Amygdala (tissue), 56 donors: ENCODE measurements around the gene TMEM170B.
A peak's percentile ranks its signal among the peaks of the same experiment; 100 is the strongest.

Experiments
- DNase-seq, 56 donors: peaks; one replicate each; lab custom pipeline; 2025; lab: John Stamatoyannopoulos, UW

The TMEM170B gene, protein sequence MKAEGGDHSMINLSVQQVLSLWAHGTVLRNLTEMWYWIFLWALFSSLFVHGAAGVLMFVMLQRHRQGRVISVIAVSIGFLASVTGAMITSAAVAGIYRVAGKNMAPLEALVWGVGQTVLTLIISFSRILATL

DNA sequence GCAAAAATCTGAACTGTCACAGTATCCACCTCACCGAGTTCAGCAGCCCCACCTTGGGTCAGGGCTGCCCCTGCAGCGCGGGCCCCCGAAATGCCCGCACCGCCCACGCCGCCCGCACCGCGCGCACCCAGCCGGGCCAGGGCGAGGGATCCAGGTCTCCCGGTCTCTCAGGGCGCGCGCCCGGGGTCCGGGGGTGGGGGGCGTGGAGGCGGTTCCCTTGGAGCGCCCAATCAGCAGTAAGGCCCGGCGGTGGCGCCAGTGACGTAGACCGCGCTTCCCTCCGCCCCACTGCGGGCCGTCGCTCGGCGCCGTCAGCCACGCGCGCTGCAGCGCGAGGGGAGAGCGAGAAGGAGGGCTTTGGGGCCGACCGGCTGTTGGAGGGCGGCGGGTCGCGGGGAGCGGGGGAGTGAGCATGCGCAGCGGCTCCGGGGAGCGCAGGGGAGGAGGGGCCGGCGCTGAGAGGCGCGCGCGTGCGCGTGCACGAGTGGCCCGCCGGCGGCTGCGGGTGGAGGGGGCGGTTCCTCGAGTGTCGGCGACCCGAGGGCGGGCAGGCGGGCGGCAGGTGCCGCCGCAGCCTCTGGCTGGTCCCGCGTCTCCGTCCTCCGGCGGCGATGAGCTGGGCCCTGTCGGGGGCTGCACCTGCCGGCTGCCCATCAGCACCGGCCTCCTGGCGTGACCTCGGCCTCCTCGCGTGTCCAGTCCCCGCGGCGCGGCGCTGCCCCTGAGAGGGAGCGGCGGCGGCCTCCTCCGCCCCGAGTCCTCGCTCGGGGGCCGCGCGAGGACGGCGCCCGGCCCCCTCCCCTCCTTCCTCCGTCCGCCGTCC lies at the start of gene TMEM170B:
TMEM170B (plus strand) TSS at position 521 of the 823 bp plus-strand sequence. CDS start 529 bp downstream, outside the sequence.
- DNase-seq = peak; percentile 77 to 98 (median 93)

DNA sequence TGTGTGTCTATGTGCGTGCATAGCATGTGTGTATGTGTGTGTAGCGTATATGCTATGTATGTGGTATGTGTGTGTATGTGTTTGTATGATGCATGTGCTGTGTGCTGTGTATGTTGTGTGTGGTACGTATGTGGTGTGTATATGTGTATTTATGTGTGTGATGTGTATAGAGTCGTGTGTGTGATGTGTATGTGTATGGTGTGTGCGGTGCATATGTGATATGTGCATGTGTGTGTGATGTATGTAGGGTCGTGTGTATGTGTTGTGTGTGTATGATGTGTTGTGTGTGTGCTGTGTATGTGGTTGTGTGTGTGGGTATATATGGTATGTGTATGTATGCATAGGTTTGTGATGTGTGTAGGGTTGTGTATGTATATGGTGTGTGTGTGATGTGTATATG lies 46.6 kb upstream of the TMEM170B start:
- DNase-seq = no peak

DNA sequence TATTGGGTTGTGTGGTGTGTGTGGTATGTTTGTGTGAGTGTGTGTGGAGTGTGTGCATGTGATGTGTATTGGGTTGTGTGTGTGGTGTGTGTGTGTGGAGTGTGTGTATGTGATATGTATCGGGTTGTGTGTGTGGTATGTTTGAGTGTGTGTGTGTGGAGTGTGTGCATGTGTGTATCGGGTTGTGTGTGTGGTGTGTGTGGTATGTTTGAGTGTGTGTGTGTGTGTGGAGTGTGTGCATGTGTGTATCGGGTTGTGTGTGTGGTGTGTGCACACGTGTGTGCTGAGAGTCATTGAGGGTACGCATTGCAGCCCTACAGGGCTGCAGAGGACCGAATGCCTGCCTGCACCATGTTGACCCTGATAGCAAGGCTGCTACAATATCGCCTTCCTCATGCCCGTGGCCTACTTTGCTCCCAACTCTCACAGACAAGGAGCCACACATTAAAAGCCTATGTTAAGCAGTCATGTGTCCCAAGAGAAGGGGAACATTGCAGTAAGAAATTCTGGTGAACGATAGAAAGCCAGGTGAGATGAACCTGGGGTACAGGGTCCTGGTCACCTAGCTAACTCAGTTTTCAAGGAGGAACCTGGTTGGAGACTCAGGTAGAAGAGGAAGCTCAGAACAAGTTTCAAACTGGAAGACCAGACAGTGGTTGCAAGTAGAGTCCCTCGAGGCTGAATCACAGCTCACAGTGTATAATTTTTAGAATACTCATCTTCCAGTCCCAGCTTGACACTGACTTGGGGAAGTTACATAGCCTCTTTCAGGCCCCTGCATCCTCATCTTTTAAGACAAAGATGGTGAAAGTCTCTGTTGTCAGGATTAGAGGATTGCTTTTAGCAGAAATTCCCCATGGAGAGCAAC lies 45.7 kb upstream of the TMEM170B start:
- DNase-seq = no peak

DNA sequence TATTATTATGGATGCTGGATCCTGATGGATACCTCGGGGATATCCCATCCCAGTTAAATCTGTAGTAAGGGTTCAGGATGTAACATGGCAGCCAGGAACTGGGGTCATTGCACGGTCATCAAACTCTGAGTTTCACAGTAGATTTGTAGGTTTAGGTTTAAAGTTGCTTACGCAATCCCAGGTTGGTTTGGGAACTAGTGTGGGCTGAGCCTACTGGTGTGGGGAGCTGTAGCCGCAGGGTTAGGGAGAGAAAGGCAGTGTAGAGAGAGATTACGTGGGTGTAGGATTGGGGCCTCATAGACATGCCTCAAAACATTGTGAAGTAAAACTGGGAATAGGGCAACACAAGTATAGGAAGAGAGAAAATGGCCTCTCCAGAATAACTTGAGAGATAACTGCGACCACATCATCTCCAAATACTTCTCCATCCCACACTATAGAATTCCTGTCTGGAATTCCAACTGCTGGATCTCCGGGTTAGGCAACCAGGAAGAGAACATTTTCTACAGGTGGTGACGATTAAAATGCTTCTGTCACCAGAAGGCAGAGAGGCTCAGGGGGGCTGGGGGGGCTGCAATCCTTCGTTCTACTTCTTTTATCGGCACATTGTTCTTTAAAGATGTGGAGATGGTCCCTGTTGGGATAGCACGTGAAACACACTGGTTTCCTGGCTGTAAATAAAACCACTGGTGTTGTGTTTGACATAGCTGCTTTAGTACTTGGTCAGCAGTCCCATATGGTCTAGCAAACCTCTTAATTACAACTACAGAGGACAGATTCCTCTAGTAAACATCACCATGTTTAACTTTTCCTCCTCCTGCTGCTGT lies 44.9 kb upstream of the TMEM170B start:
- no peak for DNase-seq

DNA sequence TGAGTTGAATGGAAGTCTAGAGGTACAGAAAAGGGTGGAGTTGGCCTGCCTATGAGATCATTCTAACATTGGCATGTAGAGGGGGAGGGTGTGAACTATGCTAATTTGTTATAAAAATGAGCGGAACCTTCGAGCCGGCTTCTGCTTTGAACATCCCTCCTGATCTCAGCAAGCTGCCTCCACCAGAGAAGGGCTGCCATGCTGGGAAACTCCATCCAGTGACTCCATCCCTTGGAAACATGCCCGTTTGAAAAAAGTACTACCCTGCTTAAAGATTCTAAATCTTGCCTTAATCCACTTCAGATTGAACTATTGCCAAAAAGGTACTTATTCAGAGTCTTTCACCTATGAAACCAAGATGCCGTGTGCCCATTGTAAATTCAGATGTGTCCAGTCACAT lies 43.6 kb upstream of the TMEM170B start:
- DNase-seq = no peak

DNA sequence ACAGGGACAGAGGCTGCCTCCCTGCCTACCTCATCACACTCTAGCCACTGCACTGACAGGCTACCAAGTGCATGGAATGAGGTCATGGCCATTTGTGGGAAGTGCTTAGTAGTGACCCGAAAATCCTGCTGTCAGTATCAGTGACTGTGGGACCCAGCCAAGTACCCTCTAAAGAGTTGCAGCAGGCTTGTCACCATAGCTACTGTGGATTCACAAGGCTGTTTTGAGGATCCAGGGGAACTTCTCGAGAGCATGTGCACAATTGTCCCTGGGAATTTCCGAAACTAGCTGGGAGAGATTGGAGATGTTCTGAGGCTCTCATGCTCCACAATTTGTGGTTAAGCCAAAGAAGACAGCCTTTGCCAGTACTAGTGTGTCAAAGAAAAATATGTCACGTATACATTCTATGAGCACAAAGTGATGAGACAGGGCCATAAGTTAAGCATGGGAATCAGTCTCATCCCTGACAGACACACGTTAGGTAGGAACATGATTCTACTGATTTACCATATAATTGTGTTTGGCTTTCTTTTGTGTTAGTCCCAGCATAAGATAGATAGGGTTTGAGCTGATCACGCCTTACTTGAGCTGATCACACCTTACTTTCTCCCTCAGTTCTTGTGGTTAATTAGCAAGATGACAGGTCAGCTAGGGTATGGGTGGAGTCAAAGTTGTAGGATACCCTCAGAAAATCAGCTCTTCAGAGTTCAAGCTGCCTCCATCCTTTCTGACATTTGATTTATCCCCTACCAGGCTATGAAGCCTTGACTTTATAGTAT lies 42.6 kb upstream of the TMEM170B start:
- no peak for DNase-seq

DNA sequence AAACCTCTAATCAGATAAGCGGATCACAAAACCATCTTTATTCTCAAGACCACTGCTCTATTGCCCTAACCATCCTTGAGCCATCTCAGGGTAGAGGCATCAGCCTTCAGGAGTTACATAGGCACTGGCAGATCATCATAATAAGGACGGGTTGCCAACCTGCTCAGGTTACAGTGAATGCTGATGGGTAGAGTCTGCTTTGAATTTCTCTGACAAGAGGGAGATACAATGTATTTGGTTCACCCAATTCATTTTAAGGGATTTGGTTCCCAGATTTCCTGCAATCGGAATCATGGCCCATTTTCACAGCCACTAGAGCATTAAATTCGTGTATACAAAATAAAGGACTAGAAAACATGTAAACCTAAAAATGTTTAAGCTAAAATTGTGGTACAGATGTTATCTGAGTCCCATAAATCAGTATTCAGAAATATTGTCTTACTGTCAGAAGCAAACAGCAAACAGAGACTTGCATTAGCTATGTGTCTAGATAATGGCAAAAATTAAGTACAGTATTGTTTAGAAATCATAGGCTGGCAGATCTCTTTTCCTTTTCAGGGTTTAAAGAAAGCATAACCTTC lies 41.9 kb upstream of the TMEM170B start:
- no peak for DNase-seq

DNA sequence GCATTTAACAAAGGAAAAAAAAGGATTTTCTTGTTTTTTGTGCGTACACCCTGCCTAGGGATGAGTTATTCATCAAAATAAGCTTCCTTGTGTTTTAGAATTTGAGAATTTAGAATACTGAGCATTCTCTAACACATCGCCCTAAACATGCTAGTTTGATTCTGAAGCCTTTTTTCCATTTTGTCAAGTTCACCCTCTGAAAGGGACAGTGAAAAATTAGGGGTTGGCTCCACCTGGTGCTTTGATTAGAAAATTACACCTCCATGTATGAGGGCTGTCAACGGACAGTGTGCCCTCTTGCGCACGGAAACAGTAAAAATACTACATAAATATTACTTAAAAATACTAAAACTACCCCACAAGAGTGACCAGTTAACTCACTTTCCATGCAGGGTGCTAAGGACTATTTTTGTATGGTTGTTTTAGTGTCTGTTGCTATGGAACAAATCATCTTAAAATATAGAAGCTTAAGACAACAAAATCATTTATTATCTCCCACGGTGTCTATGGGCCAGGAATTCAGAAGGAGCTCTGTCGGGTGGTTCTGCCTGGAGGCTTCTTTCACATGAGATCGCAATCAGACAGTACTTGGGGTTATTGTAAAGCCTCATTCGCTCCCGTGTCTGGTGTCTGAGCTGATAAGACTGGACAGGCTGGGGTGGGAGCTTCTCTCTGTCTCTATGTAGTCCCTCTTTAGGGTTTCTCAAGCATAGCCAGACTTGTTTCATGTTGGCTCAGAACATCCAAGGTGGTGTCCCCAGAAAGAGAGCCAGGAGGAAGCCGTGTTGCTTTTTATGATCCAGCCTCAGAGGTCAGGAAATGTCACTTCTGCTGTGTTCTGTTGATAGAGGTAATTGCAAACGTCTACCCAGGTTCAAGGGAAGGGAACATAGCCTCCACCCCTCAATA lies 41.1 kb upstream of the TMEM170B start:
- DNase-seq = peak in 42 of 56 donors; percentile 3 to 71 (median 30)

DNA sequence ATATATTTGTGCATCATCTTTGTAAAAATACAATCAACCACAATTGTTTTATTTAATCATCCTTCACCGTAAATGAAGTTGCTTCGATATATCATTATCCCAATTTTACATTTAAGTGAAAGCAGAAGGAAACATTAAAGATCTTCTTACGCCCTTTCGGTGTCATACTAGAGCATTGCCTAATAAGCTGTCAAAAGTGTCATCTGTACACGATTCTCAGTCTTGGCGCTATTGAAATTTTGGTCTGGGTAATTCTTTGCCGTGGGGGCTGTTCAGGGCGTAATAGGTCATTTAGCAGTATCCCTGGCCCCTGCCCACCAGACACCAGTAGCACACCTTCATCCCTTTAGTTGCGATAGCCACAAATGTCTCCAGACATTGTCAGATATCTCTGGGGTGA lies 40.4 kb upstream of the TMEM170B start:
- DNase-seq = no peak

DNA sequence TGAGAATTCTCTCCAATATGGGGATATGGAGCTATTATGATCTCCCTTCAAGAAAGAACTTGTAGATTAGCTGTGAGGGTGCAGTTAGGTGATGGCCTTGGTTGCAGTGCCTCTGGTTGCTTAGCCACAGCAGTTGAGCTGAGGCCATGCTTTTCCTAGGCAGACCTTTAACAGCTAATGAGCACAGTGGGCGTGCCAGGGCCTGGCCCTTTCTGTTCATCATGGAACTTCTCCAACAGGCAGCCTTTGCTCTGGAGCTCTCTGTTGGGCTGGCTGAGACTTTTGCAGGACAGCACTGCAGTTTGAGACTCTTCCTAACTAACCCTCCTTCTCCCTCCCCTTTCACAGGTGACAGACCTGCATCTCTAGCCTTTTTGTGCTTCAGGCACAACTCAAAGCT lies 39.7 kb upstream of the TMEM170B start:
- peak in 26 of 56 donors; percentile 2 to 63 (median 30) for DNase-seq

DNA sequence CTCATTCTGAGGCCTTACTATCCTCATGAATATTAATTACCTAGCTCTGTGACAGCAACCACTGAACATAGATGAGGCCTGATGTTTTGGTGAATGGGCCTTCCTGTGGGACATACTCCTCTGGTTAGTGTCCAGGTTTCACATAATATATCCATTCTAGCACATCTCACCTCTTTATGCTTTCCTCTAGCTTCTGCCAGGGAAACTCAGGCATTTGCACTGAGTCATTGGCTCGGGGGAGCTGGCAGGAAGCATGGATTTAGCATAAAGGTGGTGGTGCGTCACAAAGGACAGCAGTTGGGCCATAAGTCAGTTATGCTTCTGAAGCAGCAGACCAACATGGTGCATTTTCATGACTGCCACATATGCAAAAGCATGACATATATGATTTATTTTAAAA lies 37.5 kb upstream of the TMEM170B start:
- no peak for DNase-seq

DNA sequence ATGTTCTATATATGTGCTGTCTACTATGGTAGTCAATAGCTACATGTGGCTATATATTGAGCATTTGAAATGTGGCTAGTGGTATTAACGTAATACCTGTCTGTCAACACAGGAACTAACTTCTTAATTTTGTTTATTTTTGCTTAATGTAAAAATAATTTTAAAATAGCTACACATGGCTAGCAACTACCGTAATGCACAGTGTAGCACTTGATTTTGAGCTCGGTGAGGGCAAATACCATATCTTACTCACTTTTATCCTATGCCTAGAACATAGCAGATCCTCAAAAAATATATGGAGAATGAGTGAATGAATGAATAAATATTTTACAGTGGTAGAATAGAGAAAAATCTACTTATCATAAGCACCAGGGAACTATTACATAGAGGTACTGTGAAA lies 28.1 kb upstream of the TMEM170B start:
- DNase-seq = no peak

DNA sequence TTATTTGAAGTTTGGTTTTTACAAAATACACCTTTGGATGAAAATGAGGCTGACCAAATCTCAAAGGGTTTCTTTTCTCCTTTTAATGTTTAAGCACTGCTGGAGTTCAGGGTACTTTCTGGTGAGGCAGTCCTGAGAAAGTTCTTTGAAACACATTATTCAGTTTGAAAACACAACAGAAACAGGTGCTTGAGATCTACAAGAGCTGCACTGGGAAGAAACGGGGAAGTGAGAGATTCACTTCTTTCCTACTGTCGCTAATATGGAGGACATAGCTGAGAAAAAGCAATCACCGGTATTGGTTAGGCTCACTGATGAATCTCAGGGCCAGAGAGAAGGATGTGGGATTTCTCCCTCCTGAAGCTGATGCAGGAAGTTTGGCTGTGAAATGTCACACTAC lies 22.9 kb upstream of the TMEM170B start:
- no peak for DNase-seq

DNA sequence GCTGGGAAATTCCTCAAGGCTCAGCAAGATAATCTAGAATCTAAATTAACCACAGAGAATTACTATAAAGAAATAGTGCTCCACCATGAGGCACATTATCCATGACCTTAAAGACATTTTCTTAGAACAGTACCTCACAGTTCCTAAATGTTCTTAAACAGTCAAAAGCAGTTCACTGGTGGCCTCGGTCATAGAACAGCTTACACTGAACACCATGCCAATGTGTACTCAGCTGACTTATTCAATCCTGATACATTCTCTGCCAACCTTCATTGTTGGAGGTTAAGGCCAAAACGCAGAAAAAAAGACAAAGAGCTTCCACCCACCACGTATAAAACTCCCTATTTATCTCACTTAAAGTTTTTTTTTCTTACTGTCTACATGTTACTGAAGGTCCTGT lies 21.8 kb upstream of the TMEM170B start:
- DNase-seq = no peak

DNA sequence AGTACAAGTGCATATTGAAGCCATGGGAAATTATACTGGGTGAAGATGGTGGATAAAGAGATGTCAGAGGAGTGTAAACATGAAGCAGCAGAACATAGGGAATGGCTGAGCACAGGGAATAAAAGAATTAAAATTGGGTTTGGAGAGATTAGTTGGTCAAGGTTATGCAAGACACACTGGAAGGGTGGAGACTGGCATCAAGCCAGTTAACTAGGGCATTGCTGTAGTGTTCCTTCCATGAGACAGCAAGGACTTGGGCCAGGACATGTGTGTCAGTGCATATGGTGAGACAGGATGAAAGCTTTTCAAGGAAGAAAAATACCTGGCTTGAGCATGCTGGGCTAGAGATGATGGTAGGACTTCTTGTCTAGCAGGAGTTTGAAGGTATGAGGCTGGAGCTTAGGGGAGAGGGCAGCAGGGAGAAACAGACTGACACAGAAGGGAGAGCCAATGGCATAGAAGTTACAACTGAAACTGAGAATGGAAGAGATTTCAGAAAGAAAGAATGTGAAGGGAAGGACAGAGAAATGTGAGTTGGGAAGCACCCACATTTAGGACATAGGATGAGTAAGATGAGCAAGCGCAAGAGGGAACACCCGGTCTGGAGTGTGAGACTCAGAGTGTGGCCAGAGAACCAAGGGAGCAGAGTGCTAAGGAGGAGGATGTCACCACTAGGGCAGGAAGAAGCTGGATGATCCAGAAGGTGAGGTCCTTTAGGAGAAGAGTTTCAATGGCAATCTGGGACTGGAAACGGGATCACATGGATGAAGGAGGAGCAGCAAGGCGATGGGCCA lies 14.5 kb upstream of the TMEM170B start:
- no peak for DNase-seq

DNA sequence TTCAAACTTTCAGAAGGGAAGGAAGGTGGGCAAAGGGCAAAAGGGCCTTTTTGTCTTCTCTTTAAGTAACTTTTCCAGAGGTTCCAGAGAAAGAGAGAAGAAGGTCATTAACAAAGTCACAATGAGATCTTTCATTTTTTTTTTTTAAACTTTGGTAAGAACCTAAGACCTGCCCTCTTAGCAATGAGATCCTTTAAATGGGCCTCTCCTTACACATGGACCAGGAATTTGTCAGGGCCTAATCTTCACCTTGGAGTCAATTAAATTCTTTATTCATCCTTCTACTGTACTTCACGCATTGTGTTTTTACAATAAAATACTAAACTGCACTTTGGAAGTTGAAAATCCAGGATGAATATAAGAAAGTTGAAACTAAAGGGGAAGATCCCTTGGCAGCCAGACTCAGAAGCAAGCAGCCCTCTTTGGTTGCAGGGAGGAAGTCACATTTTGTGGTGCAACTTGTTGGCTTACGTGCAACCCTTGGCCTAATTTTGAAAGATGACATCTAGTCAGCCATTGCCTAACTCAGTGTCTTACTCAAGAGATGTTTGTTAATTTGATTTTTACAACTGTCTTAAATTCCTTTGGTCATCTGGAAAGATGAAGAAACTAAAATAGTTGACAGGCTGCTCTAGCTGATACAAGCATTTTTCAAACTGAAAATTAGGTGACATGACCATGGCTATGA lies 11.9 kb upstream of the TMEM170B start:
- DNase-seq = no peak

DNA sequence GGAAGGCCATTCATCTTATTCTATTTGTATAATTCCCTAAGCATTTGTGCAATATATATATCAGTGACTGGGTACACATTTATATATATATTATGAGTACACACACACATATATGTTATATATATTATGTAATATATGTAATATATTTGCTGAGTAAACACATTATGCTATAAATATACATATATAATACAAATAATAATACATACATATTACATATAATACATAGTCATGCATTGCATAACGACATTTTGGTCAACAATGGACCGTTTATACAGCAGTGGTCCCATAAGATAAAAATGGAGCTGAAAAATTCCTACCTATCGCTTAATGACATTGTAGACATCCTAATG lies 11.4 kb upstream of the TMEM170B start:
- DNase-seq = no peak
